ENCODE results near the gene PTPRT.
"Not testable (repeated sequence)": the region's sequence is repeated elsewhere in the genome, so short reads cannot be mapped to it uniquely, and the experiment has no call there.

The PTPRT gene

DNA sequence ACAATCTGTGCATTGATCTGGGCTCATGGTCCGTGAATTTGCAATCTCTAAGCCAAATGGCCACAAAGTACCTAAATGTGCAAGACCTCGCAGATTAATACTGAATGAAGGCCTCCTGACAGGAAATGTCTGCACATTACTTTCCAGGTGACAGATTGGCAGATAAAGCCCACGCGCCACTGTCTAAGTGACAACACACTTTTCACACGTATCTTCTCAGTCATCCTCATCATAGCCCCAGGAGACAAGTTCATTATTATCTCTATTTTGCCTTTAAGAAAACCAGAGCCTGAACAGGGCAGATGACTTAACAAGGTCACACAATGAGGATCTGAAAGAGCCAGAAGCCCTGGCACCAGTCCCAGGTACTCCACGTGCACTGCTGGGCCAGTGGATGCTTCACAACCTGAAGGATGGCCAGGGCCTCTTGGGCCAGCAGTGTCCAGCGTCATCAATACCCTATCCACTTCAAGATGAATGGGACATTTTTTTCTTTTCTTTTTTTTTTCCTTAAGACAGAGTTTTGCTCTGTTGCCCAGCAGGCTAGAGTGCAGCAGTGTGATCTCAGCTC, 266.3 kb downstream of the PTPRT start:
- TF ChIP-seq CTCF (conservative IDR thresholded peaks at IDR 0.05; ENCODE audit: low read length), result no peak
- no peak for DNase-seq (ENCODE audit: low read depth)
- no peak overlapping the region for H3K4me3 ChIP-seq (ENCODE audit: low read length)

- TF ChIP-seq CTCF (conservative IDR thresholded peaks at IDR 0.05; ENCODE audit: low read length), result no peak
- no peak for DNase-seq (ENCODE audit: low read depth)
- H3K4me3 ChIP-seq (ENCODE audit: low read length), result no peak overlapping the region
Measured at GRCh38 chr20:42920776-42921175, 268.9 kb downstream of the PTPRT start.

DNA sequence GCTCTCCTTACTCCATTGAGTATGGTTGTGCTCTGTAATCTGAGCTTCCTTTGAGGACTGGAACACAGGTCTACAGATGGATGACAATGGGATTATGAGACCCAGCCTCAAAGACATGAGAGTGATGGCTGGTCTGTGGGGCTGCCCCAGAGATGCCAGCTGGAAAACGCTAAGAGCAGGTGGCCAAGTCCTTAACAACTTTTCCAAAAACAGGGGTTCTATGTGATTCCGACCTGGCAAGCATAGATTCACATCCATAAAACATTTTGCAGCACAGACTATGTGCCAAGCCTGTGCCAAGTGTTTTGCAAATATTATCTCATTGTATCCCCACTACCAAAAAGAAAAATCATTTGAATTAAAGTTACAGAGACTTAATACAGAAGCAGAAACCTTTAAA, 270.4 kb downstream of the PTPRT start:
- DNase-seq (ENCODE audit: low read depth), result no peak
- no peak overlapping the region for H3K4me3 ChIP-seq (ENCODE audit: low read length)
- TF ChIP-seq CTCF (conservative IDR thresholded peaks at IDR 0.05; ENCODE audit: low read length), result no peak

DNA sequence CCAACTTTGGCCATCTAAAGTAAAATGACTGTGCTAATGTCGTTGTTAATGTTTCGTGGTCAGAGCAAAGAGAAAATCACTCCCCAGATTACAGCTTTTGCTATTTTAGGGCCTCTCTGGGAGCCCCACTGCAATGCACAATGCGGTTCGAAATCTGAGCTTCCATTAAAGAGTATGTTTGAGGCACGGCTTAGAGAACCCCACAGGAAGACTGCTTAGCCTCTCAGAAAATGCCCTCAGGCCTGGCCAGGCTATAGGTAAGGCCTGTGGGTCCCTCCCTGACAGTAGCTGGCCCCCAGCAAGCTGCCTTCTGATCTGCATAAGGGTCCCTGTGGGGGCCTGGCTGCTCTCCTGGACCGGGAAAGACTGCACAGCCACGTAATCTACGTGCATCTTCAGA, 274.6 kb downstream of the PTPRT start:
- DNase-seq (ENCODE audit: low read depth), result no peak
- no peak overlapping the region for H3K4me3 ChIP-seq (ENCODE audit: low read length)
- TF ChIP-seq CTCF (conservative IDR thresholded peaks at IDR 0.05; ENCODE audit: low read length), result no peak

DNA sequence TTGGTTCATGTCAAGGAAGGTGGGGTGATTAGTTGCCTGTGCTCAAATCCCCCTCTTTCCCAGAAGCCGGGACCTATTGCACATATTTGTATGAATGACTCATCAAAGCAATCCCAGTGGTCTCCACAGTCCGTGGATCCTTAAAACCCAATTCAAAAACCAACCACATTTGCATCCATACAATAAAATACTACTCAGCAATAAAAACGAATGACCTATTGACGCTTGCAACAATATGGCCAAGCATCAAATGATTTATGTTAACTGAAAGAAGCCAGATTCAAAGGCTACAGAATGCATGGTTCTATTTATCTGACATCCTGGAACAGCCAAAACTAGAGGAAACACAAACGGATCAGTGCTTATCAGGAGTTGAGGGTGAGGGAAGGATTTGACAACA, 275.4 kb downstream of the PTPRT start:
- no peak for DNase-seq (ENCODE audit: low read depth)
- H3K4me3 ChIP-seq (ENCODE audit: low read length), result no peak overlapping the region
- TF ChIP-seq CTCF (conservative IDR thresholded peaks at IDR 0.05; ENCODE audit: low read length), result no peak

DNA sequence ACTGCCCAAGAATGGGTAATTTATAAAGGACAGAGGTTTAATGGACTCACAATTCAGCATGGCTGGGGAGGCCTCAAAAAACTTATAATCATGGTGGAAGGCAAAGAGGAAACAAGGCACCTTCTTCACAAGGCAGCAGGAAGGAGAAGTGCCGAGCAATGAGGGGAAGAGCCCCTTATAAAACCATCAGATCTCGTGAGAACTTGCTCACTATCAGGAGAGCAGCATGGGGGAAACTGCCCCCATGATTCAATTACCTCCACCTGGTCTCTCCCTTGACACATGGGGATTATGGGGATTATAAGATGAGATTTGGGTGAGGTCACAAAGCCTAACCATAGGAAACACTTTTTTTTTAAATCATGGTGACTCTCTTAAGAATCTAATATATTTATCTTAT, 278.9 kb downstream of the PTPRT start:
- not testable (repeated sequence) for H3K4me3 ChIP-seq (ENCODE audit: low read length); DNase-seq (ENCODE audit: low read depth)

DNA sequence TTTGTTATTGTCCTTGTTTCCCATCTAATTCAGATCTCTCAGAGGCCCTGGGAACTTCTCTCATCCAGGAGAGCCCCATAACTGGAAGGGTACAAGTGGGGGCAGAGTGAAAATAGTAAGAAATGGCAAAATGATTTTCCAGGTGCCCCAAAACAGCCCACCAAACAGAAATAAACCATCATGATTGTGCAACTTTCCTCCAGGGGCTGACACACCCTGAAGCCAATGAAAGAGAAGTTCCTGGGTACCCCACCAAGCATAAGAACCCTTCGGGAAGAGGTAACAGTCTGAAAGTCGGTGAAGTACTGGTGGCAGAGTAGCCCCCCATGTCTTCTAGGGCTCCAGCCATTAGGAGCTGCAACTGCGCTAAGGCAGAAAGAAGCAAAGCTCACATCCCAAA, 282.0 kb downstream of the PTPRT start:
- no peak overlapping the region for H3K4me3 ChIP-seq (ENCODE audit: low read length)
- DNase-seq (ENCODE audit: low read depth), result no peak
- TF ChIP-seq CTCF (conservative IDR thresholded peaks at IDR 0.05; ENCODE audit: low read length), result no peak

DNA sequence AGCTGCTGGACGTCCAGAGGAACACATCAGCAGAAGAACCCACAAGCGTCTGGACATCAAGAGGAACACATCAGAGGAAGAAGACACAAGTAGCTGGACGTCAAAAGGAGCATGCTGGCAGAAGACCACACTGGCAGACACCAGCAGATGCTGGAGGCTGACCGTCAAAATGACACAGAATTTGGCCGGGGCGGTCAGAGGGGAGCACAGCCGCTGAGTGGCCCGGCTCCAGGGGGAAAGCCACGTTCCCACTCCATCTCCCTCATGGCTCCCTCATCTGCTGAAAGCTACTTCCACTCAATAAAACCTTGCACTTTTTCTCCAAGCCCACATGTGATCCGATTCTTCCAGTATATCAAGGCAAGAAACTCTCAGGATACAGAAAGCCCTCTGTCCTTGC, 283.6 kb downstream of the PTPRT start:
- DNase-seq (ENCODE audit: low read depth), result no peak
- TF ChIP-seq CTCF (conservative IDR thresholded peaks at IDR 0.05; ENCODE audit: low read length), result no peak
- H3K4me3 ChIP-seq (ENCODE audit: low read length), result no peak overlapping the region

All from AG10803 (cell line).